Measurements from ENCODE around the gene PCDHA8. TPM values are rescaled to one million over a fixed set of nuclear protein-coding genes. Genes with fewer than 3 reads are reported as not detected.
"Not testable (repeated sequence)": the region's sequence is repeated elsewhere in the genome, so short reads cannot be mapped to it uniquely, and the experiment has no call there.

The PCDHA8 gene
- total RNA-seq, 1 donor from 2014 or later: 0.52 TPM

DNA sequence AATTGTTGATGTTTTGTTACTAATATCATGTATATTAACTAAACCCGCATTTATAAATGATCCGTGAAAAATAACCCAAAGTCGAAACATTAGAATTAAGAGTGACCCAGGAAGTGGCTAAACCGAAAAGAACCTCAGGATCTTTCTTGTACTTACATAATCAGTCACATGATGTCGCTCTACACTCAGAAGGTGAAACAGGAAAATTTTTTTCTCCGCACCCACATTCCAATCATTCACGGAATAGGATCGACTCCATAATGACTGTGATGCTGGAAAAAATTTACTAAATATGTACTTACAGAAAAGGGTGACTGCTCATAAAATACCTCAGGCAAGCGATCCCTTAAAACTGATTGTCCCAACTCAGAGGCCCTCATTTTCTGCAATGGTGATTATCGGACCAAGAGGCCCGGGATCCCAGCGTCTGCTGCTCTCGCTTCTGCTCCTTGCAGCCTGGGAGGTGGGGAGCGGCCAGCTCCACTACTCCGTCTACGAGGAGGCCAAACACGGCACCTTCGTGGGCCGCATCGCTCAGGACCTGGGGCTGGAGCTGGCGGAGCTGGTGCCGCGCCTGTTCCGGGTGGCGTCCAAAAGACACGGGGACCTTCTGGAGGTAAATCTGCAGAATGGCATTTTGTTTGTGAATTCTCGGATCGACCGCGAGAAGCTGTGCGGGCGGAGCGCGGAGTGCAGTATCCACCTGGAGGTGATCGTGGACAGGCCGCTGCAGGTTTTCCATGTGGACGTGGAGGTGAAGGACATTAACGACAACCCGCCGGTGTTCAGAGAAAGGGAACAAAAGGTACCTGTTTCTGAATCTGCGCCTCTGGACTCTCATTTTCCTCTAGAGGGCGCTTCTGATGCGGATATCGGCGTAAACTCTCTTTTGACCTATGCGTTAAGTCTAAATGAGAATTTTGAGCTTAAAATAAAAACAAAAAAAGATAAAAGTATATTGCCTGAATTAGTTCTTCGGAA lies 34.4 kb downstream of the PCDHA8 start, which contains the start of gene PCDHA12:
PCDHA12 (plus strand) TSS at position 224 of the 981 bp plus-strand sequence; CDS start at position 389, 165 bp downstream.
- Histone ChIP-seq H3K36me3 (ENCODE audit: control insufficient read depth in 3 of 3, insufficient read depth in 3 of 3, low read length in 3 of 3) (no peaks in the 10 kb centered on the region), H3K9me3 (ENCODE audit: control insufficient read depth in 3 of 3, low read length in 3 of 3) (peaks cover 5 to 11% (median 6%) of the 10 kb centered on the region in 3 donors), H3K27me3 (ENCODE audit: control insufficient read depth in 3 of 3, insufficient read depth in 3 of 3, low read length in 3 of 3) (peaks cover 0 to 10% (median 10%) of the 10 kb centered on the region in 3 donors), H3K4me3 (ENCODE audit: low read length in 3 of 3) (no peak within 1 kb of the TSS), H3K9ac (ENCODE audit: low read depth in 1 of 3, low read length in 3 of 3) (no peak within 1 kb of the TSS), H3K27ac (ENCODE audit: low read depth, low read length) (no peak within 1 kb of the TSS), H3K4me1 (ENCODE audit: control insufficient read depth in 3 of 3, insufficient read depth in 3 of 3, low read length in 3 of 3) (no peaks in the 10 kb centered on the region)

DNA sequence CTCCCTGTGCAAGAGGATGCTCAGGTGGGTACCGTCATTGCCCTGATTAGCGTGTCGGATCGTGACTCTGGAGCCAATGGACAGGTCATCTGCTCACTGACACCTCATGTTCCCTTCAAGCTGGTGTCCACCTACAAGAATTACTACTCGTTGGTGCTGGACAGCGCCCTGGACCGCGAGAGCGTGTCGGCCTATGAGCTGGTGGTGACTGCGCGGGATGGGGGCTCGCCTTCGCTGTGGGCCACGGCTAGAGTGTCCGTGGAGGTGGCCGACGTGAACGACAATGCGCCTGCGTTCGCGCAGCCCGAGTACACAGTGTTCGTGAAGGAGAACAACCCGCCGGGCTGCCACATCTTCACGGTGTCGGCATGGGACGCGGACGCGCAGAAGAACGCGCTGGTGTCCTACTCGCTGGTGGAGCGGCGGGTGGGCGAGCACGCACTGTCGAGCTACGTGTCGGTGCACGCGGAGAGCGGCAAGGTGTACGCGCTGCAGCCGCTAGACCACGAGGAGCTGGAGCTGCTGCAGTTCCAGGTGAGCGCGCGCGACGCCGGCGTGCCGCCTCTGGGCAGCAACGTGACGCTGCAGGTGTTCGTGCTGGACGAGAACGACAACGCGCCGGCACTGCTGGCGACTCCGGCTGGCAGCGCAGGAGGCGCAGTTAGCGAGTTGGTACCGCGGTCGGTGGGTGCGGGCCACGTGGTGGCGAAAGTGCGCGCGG lies 35.7 kb downstream of the PCDHA8 start:
- H3K4me3 ChIP-seq (ENCODE audit: low read length in 3 of 3); H3K27ac ChIP-seq (ENCODE audit: low read depth, low read length); H3K9ac ChIP-seq (ENCODE audit: low read depth in 1 of 3, low read length in 3 of 3); H3K9me3 ChIP-seq (ENCODE audit: control insufficient read depth in 3 of 3, low read length in 3 of 3); H3K4me1 ChIP-seq (ENCODE audit: control insufficient read depth in 3 of 3, insufficient read depth in 3 of 3, low read length in 3 of 3); H3K36me3 ChIP-seq (ENCODE audit: control insufficient read depth in 3 of 3, insufficient read depth in 3 of 3, low read length in 3 of 3); H3K27me3 ChIP-seq (ENCODE audit: control insufficient read depth in 3 of 3, insufficient read depth in 3 of 3, low read length in 3 of 3): not testable (repeated sequence)

DNA sequence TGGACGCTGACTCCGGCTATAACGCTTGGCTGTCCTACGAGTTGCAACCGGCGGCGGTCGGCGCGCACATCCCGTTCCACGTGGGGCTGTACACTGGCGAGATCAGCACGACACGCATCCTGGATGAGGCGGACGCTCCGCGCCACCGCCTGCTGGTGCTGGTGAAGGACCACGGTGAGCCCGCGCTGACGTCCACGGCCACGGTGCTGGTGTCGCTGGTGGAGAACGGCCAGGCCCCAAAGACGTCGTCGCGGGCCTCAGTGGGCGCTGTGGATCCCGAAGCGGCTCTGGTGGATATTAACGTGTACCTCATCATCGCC lies 36.2 kb downstream of the PCDHA8 start:
- no peaks in the 10 kb centered on the region for H3K4me1 ChIP-seq (ENCODE audit: control insufficient read depth in 3 of 3, insufficient read depth in 3 of 3, low read length in 3 of 3)
- peaks cover 0 to 13% (median 10%) of the 10 kb centered on the region in 3 donors for H3K27me3 ChIP-seq (ENCODE audit: control insufficient read depth in 3 of 3, insufficient read depth in 3 of 3, low read length in 3 of 3)
- no peak overlapping the region for H3K9ac ChIP-seq (ENCODE audit: low read depth in 1 of 3, low read length in 3 of 3)
- no peaks in the 10 kb centered on the region for H3K36me3 ChIP-seq (ENCODE audit: control insufficient read depth in 3 of 3, insufficient read depth in 3 of 3, low read length in 3 of 3)
- peaks cover 5 to 6% (median 5%) of the 10 kb centered on the region in 3 donors for H3K9me3 ChIP-seq (ENCODE audit: control insufficient read depth in 3 of 3, low read length in 3 of 3)
- H3K4me3 ChIP-seq (ENCODE audit: low read length in 3 of 3): no peak overlapping the region
- no peak overlapping the region for H3K27ac ChIP-seq (ENCODE audit: low read depth, low read length)

GRCh38 chr5:140881889-140882590 lies 41.1 kb downstream of the PCDHA8 start, which contains the start of gene PCDHA13:
Gene PCDHA13, plus strand, starts transcription at chr5:140882124. Its CDS starts 145 bp downstream, at chr5:140882269.
- Histone ChIP-seq H3K27me3 (ENCODE audit: control insufficient read depth in 3 of 3, insufficient read depth in 3 of 3, low read length in 3 of 3) (peaks cover 0 to 13% (median 4%) of the 10 kb centered on the region in 3 donors), H3K4me1 (ENCODE audit: control insufficient read depth in 3 of 3, insufficient read depth in 3 of 3, low read length in 3 of 3) (no peaks in the 10 kb centered on the region), H3K9me3 (ENCODE audit: control insufficient read depth in 3 of 3, low read length in 3 of 3) (peaks cover 0 to 7% (median 0%) of the 10 kb centered on the region in 3 donors), H3K27ac (ENCODE audit: low read depth, low read length) (no peak within 1 kb of the TSS), H3K4me3 (ENCODE audit: low read length in 3 of 3) (no peak within 1 kb of the TSS), H3K36me3 (ENCODE audit: control insufficient read depth in 3 of 3, insufficient read depth in 3 of 3, low read length in 3 of 3) (no peaks in the 10 kb centered on the region), H3K9ac (ENCODE audit: low read depth in 1 of 3, low read length in 3 of 3) (no peak within 1 kb of the TSS)

GRCh38 chr5:140882591-140882899 lies 41.6 kb downstream of the PCDHA8 start:
- no peak overlapping the region for H3K4me3 ChIP-seq (ENCODE audit: low read length in 3 of 3)
- H3K27me3 ChIP-seq (ENCODE audit: control insufficient read depth in 3 of 3, insufficient read depth in 3 of 3, low read length in 3 of 3): peaks cover 0 to 8% (median 4%) of the 10 kb centered on the region in 3 donors
- H3K36me3 ChIP-seq (ENCODE audit: control insufficient read depth in 3 of 3, insufficient read depth in 3 of 3, low read length in 3 of 3): no peaks in the 10 kb centered on the region
- H3K4me1 ChIP-seq (ENCODE audit: control insufficient read depth in 3 of 3, insufficient read depth in 3 of 3, low read length in 3 of 3): no peaks in the 10 kb centered on the region
- no peak overlapping the region for H3K27ac ChIP-seq (ENCODE audit: low read depth, low read length)
- peaks cover 0 to 7% (median 0%) of the 10 kb centered on the region in 3 donors for H3K9me3 ChIP-seq (ENCODE audit: control insufficient read depth in 3 of 3, low read length in 3 of 3)
- no peak overlapping the region for H3K9ac ChIP-seq (ENCODE audit: low read depth in 1 of 3, low read length in 3 of 3)

GRCh38 chr5:140883373-140883772 lies 42.4 kb downstream of the PCDHA8 start:
- no peaks in the 10 kb centered on the region for H3K4me1 ChIP-seq (ENCODE audit: control insufficient read depth in 3 of 3, insufficient read depth in 3 of 3, low read length in 3 of 3)
- H3K36me3 ChIP-seq (ENCODE audit: control insufficient read depth in 3 of 3, insufficient read depth in 3 of 3, low read length in 3 of 3): no peaks in the 10 kb centered on the region
- H3K9ac ChIP-seq (ENCODE audit: low read depth in 1 of 3, low read length in 3 of 3): no peak overlapping the region
- H3K4me3 ChIP-seq (ENCODE audit: low read length in 3 of 3): no peak overlapping the region
- peaks cover 0 to 7% (median 0%) of the 10 kb centered on the region in 3 donors for H3K9me3 ChIP-seq (ENCODE audit: control insufficient read depth in 3 of 3, low read length in 3 of 3)
- no peak overlapping the region for H3K27ac ChIP-seq (ENCODE audit: low read depth, low read length)
- H3K27me3 ChIP-seq (ENCODE audit: control insufficient read depth in 3 of 3, insufficient read depth in 3 of 3, low read length in 3 of 3): peaks cover 0 to 7% (median 4%) of the 10 kb centered on the region in 3 donors

- Histone ChIP-seq H3K4me1 (ENCODE audit: control insufficient read depth in 3 of 3, insufficient read depth in 3 of 3, low read length in 3 of 3) (no peaks in the 10 kb centered on the region), H3K4me3 (ENCODE audit: low read length in 3 of 3) (no peak overlapping the region), H3K36me3 (ENCODE audit: control insufficient read depth in 3 of 3, insufficient read depth in 3 of 3, low read length in 3 of 3) (no peaks in the 10 kb centered on the region), H3K9ac (ENCODE audit: low read depth in 1 of 3, low read length in 3 of 3) (no peak overlapping the region), H3K27me3 (ENCODE audit: control insufficient read depth in 3 of 3, insufficient read depth in 3 of 3, low read length in 3 of 3) (peaks cover 0 to 7% (median 4%) of the 10 kb centered on the region in 3 donors), H3K27ac (ENCODE audit: low read depth, low read length) (no peak overlapping the region), H3K9me3 (ENCODE audit: control insufficient read depth in 3 of 3, low read length in 3 of 3) (peaks cover 0 to 7% (median 0%) of the 10 kb centered on the region in 3 donors)
These were observed 43.1 kb downstream of the PCDHA8 start for GRCh38 chr5:140883927-140884697.

Measured in skeletal muscle tissue (tissue), 4 donors.